Osteoblast (primary cell): Measurements from ENCODE around the gene SMG5. TPM values are rescaled to one million over a fixed set of nuclear protein-coding genes. Genes with fewer than 3 reads are reported as not detected.

Experiments used
- DNase-seq: peaks from one replicate; pipeline ENCODE4 v3.0.0; 2011; ENCODE audit warnings: low spot score, mixed read lengths; ENCODE audit not compliant: insufficient read length; ENCODE audit errors: missing footprints
- H2AFZ ChIP-seq: 2 replicates; pipeline ENCODE4 v1.6.0; 2011; ENCODE audit warnings: mild to moderate bottlenecking, low read length
- H3K27ac ChIP-seq: 2 replicates; pipeline ENCODE4 v1.5.1; 2011; ENCODE audit warnings: mild to moderate bottlenecking, low read depth, low read length, moderate library complexity
- H3K27me3 ChIP-seq: 2 replicates; pipeline ENCODE4 v1.6.0; 2012; ENCODE audit warnings: mild to moderate bottlenecking, control low read depth, inconsistent platforms, low read length, moderate library complexity; ENCODE audit not compliant: insufficient read depth
- H3K36me3 ChIP-seq: 2 replicates; pipeline ENCODE4 v1.5.1; 2011; ENCODE audit warnings: mild to moderate bottlenecking, low read length, control low read depth, moderate library complexity; ENCODE audit not compliant: insufficient read depth
- H3K4me1 ChIP-seq: 2 replicates; pipeline ENCODE4 v1.5.1; 2011; ENCODE audit warnings: mild to moderate bottlenecking, low read length, control low read depth, moderate library complexity; ENCODE audit not compliant: insufficient read depth
- H3K4me2 ChIP-seq: 2 replicates; pipeline ENCODE4 v1.6.0; 2011; ENCODE audit warnings: mild to moderate bottlenecking, low read length; ENCODE audit not compliant: insufficient read depth
- H3K4me3 ChIP-seq: fragments of 200-600 bp; sonication (generic); 3 replicates; pipeline ENCODE4 v1.5.1; 2012; ENCODE audit warnings: mild to moderate bottlenecking, low read length, inconsistent platforms; ENCODE audit not compliant: insufficient read depth
- H3K79me2 ChIP-seq: 2 replicates; pipeline ENCODE4 v1.6.0; 2012; ENCODE audit warnings: mild to moderate bottlenecking, low read length, control low read depth, inconsistent platforms; ENCODE audit not compliant: insufficient read depth
- H3K9me3 ChIP-seq: 2 replicates; pipeline ENCODE4 v1.5.1; 2011; ENCODE audit warnings: low read depth, low read length, control low read depth
- H4K20me1 ChIP-seq: 2 replicates; pipeline ENCODE4 v1.6.0; 2012; ENCODE audit warnings: mild to moderate bottlenecking, low read length, control low read depth; ENCODE audit not compliant: insufficient read depth
- CTCF ChIP-seq: IDR thresholded peaks from 2 replicates; pipeline ENCODE4 v1.5.1; 2011; ENCODE audit warnings: mild to moderate bottlenecking, low read depth, low read length, moderate library complexity; ENCODE audit errors: extremely low read depth
- total RNA-seq: library from RNA; depleted of rRNA; stranded (reverse); fragments of >200 nt; gene quantifications from 2 replicates; pipeline ENCODE4 v1.2.3, GENCODE V29; 2012

SMG5 gene
- total RNA-seq, 1 donor = 50.7 TPM

GRCh38 chr1:156316909-156317308 lies 34.3 kb upstream of the SMG5 start:
- peaks cover 2% of the 10 kb centered on the region for H3K79me2 ChIP-seq
- no peak for TF ChIP-seq CTCF
- no peaks in the 10 kb centered on the region for H3K27me3 ChIP-seq
- H3K27ac ChIP-seq = no peak overlapping the region
- DNase-seq = peak; percentile 17
- no peak overlapping the region for H2AFZ ChIP-seq
- H3K4me3 ChIP-seq = no peak overlapping the region
- peaks cover 2% of the 10 kb centered on the region for H4K20me1 ChIP-seq
- H3K36me3 ChIP-seq = peaks cover 86% of the 10 kb centered on the region
- no peaks in the 10 kb centered on the region for H3K4me1 ChIP-seq
- H3K4me2 ChIP-seq = no peak overlapping the region
- H3K9me3 ChIP-seq = no peaks in the 10 kb centered on the region

GRCh38 chr1:156310962-156311361 lies 28.3 kb upstream of the SMG5 start:
- no peak overlapping the region for H3K4me3 ChIP-seq
- H3K9me3 ChIP-seq = no peaks in the 10 kb centered on the region
- no peak overlapping the region for H3K4me2 ChIP-seq
- DNase-seq = peak; percentile 58
- H3K79me2 ChIP-seq = peaks cover 3% of the 10 kb centered on the region
- H4K20me1 ChIP-seq = peaks cover 5% of the 10 kb centered on the region
- no peak overlapping the region for H2AFZ ChIP-seq
- H3K27me3 ChIP-seq = no peaks in the 10 kb centered on the region
- H3K4me1 ChIP-seq = peaks cover 12% of the 10 kb centered on the region
- H3K36me3 ChIP-seq = peaks cover 70% of the 10 kb centered on the region
- no peak overlapping the region for H3K27ac ChIP-seq
- TF ChIP-seq CTCF = no peak

- no peaks in the 10 kb centered on the region for H3K9me3 ChIP-seq
- peak overlapping the region; percentile 41 for H3K27ac ChIP-seq
- H3K4me1 ChIP-seq = peaks cover 12% of the 10 kb centered on the region
- H3K4me2 ChIP-seq = no peak overlapping the region
- H3K27me3 ChIP-seq = no peaks in the 10 kb centered on the region
- peaks cover 3% of the 10 kb centered on the region for H3K79me2 ChIP-seq
- TF ChIP-seq CTCF = no peak
- peak; percentile 84 for DNase-seq
- H4K20me1 ChIP-seq = peaks cover 7% of the 10 kb centered on the region
- H2AFZ ChIP-seq = no peak overlapping the region
- no peak overlapping the region for H3K4me3 ChIP-seq
- peaks cover 55% of the 10 kb centered on the region for H3K36me3 ChIP-seq
These were observed 25.5 kb upstream of the SMG5 start for GRCh38 chr1:156308078-156308477.

- no peak overlapping the region for H3K4me3 ChIP-seq
- peaks cover 2% of the 10 kb centered on the region for H4K20me1 ChIP-seq
- H3K79me2 ChIP-seq = peaks cover 3% of the 10 kb centered on the region
- no peak for TF ChIP-seq CTCF
- no peak overlapping the region for H2AFZ ChIP-seq
- H3K27ac ChIP-seq = no peak overlapping the region
- H3K36me3 ChIP-seq = peaks cover 30% of the 10 kb centered on the region
- H3K9me3 ChIP-seq = no peaks in the 10 kb centered on the region
- no peak overlapping the region for H3K4me2 ChIP-seq
- no peaks in the 10 kb centered on the region for H3K27me3 ChIP-seq
- peaks cover 3% of the 10 kb centered on the region for H3K4me1 ChIP-seq
- DNase-seq = no peak
These were observed 22.6 kb upstream of the SMG5 start for GRCh38 chr1:156305215-156305614.
